Measurements from ENCODE around the gene ANGPTL5. TPM values are rescaled to one million over a fixed set of nuclear protein-coding genes. Genes with fewer than 3 reads are reported as not detected.

ANGPTL5 gene
- total RNA-seq, 1 donor from 2014 or later, result not detected

DNA sequence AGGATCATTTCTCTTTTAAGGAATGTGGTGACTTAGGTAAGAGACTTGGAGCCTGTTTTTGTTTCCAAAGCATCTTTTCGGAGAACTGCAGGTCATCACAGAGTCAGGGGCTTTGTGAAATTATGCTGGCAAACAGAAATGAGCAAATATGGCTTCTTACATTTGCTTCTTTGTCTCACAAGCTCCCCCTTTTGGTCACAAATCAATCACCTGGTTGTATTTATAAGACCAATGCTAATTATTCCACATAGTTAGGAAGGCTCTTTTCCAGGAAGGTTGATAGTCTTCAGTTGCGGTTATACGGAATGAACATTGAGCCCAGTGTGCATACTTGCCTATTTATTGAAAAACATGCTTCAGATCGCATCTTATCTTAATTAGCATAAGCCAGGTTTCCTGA is 36.1 kb downstream of the ANGPTL5 start:
- Mint-ChIP-seq H3K27me3 (ENCODE audit: unreplicated experiment) (no peaks in the 10 kb centered on the region), H3K27ac (ENCODE audit: unreplicated experiment) (no peak overlapping the region), H3K36me3 (ENCODE audit: unreplicated experiment) (no peaks in the 10 kb centered on the region), H3K9me3 (ENCODE audit: unreplicated experiment) (peaks cover 2% of the 10 kb centered on the region), H3K4me1 (ENCODE audit: low read depth, unreplicated experiment) (no peaks in the 10 kb centered on the region), H3K4me3 (ENCODE audit: unreplicated experiment) (no peak overlapping the region)
- TF ChIP-seq, protein P1, sequence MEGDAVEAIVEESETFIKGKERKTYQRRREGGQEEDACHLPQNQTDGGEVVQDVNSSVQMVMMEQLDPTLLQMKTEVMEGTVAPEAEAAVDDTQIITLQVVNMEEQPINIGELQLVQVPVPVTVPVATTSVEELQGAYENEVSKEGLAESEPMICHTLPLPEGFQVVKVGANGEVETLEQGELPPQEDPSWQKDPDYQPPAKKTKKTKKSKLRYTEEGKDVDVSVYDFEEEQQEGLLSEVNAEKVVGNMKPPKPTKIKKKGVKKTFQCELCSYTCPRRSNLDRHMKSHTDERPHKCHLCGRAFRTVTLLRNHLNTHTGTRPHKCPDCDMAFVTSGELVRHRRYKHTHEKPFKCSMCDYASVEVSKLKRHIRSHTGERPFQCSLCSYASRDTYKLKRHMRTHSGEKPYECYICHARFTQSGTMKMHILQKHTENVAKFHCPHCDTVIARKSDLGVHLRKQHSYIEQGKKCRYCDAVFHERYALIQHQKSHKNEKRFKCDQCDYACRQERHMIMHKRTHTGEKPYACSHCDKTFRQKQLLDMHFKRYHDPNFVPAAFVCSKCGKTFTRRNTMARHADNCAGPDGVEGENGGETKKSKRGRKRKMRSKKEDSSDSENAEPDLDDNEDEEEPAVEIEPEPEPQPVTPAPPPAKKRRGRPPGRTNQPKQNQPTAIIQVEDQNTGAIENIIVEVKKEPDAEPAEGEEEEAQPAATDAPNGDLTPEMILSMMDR (IDR thresholded peaks at IDR 0.05; ENCODE audit: partially characterized antibody, unreplicated experiment), result peak; percentile 48
- no peak for DNase-seq

DNA sequence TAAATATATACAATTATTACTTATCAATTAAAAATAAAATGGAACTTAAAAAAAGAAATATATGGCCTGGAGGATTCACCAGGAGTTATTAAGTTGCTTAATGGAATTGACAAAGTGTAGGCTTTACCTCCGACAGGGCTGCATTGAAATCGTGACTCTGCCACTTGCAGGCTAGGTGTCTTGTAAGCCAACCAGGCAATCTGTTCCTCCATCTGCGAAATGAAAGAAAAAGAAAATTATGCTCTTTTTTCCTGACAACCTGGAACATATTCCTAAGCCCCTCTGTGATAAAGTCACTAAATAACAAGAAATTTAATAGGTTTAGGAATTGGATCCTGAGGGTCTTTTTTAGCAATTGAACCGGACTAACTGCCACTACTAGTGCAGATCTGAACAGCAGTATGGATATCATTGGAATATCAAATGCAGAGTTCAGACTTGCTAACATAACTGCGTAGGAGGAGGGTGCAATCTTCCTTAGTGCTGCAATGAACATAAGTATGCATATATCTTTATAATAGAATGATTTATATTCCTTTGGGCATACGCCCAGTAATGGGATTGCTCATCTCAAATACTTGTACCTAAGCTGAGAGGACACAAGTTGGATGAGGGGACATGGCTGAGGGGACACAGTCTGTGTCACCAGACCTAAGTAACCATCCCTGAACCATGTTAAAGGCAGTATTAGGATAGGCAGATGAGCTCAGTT is 44.0 kb downstream of the ANGPTL5 start:
- Mint-ChIP-seq H3K4me3 (ENCODE audit: unreplicated experiment) (no peak overlapping the region), H3K4me1 (ENCODE audit: low read depth, unreplicated experiment) (no peaks in the 10 kb centered on the region), H3K27ac (ENCODE audit: unreplicated experiment) (no peak overlapping the region), H3K9me3 (ENCODE audit: unreplicated experiment) (no peaks in the 10 kb centered on the region), H3K36me3 (ENCODE audit: unreplicated experiment) (no peaks in the 10 kb centered on the region), H3K27me3 (ENCODE audit: unreplicated experiment) (no peaks in the 10 kb centered on the region)
- no peak for DNase-seq
- TF ChIP-seq, protein P1 (IDR thresholded peaks at IDR 0.05; ENCODE audit: partially characterized antibody, unreplicated experiment), result no peak

DNA sequence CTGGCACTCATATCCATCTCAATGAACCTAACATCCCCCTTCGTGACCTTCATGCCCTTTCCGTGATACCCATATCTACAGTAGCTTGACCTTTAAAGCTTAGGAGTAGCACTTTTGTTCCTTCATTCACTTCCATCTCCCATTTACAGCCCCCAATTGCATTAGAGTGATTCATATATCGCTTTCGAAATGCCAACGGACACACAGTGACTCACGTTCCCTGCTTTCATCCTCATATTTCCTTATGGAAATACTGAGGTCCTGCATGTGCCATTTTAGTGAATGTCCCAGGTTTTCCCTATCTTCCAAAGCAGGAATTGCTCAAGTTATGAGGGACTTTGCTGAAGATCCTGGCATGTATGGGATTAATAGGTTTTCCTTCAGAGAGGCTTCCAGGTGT is 45.8 kb downstream of the ANGPTL5 start:
- DNase-seq, result no peak
- TF ChIP-seq, protein P1 (IDR thresholded peaks at IDR 0.05; ENCODE audit: partially characterized antibody, unreplicated experiment), result no peak
- H3K27ac Mint-ChIP-seq (ENCODE audit: unreplicated experiment), result no peak overlapping the region
- no peak overlapping the region for H3K4me3 Mint-ChIP-seq (ENCODE audit: unreplicated experiment)
- no peaks in the 10 kb centered on the region for H3K27me3 Mint-ChIP-seq (ENCODE audit: unreplicated experiment)
- H3K36me3 Mint-ChIP-seq (ENCODE audit: unreplicated experiment), result no peaks in the 10 kb centered on the region
- H3K9me3 Mint-ChIP-seq (ENCODE audit: unreplicated experiment), result no peaks in the 10 kb centered on the region
- no peaks in the 10 kb centered on the region for H3K4me1 Mint-ChIP-seq (ENCODE audit: low read depth, unreplicated experiment)

DNA sequence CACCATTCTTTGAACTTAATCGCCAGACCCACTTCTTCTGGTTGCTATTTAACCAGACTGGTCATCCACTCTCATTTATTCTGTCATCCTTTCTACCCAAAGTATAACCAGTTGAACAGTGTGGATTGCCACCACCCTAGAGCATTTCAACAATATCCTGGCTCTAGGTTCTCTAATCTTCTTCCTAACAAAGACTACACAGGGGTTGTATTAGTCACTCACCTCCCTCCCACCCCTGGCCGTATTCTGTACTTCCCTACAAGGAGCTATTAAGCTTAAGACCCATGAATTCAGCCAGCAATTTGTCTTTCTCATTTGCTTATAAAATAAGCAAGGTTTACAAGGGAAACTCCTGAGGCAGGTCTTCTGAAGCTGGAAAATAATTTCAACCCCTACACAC is 48.4 kb downstream of the ANGPTL5 start:
- Mint-ChIP-seq H3K9me3 (ENCODE audit: unreplicated experiment) (no peaks in the 10 kb centered on the region), H3K36me3 (ENCODE audit: unreplicated experiment) (no peaks in the 10 kb centered on the region), H3K27me3 (ENCODE audit: unreplicated experiment) (peaks cover 3% of the 10 kb centered on the region), H3K4me1 (ENCODE audit: low read depth, unreplicated experiment) (no peaks in the 10 kb centered on the region), H3K27ac (ENCODE audit: unreplicated experiment) (no peak overlapping the region), H3K4me3 (ENCODE audit: unreplicated experiment) (no peak overlapping the region)
- TF ChIP-seq, protein P1 (IDR thresholded peaks at IDR 0.05; ENCODE audit: partially characterized antibody, unreplicated experiment), result no peak
- DNase-seq, result no peak

DNA sequence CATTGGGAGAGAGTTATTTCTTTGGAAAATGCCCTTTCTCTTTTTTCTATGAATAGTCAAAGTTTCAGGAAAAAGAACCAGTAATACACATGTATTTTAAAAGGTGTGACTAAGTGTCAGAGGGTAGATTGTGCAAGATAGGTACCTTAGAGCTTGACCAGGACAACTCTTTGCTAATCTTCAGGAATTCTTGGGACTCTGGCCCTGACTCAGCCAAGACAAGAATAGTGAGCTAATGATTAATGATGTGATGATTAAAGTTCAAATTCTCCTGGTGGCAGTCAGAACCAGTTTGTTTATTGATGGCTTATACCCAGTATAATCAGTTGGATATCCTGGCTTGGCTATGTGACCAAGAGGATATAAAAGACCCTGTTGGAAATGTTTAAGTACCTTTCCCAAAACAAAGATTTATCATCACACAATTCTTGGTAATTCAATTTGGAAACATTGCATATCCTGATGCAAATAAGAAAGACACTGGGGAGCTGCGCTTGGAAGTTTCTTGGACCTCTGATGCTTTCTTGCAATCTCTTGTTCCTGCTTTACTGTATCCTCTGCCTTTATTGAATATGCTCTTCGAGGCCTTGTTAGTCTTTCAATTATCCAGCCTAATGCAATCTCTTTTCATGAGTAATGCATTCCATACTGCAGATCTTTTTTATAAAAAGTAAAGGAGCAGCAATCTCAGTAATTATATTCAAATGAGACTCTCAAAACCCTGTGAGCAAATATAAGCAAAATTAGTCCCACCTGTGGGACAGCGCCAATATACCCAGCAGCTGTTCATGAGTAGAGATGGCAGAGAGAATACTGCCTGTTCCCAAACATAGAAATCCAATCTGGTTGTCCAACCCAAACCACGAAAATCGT is 49.5 kb downstream of the ANGPTL5 start:
- Mint-ChIP-seq H3K27ac (ENCODE audit: unreplicated experiment) (no peak overlapping the region), H3K27me3 (ENCODE audit: unreplicated experiment) (peaks cover 3% of the 10 kb centered on the region), H3K36me3 (ENCODE audit: unreplicated experiment) (no peaks in the 10 kb centered on the region), H3K4me3 (ENCODE audit: unreplicated experiment) (no peak overlapping the region), H3K9me3 (ENCODE audit: unreplicated experiment) (no peaks in the 10 kb centered on the region), H3K4me1 (ENCODE audit: low read depth, unreplicated experiment) (no peaks in the 10 kb centered on the region)
- TF ChIP-seq, protein P1 (IDR thresholded peaks at IDR 0.05; ENCODE audit: partially characterized antibody, unreplicated experiment), result no peak
- no peak for DNase-seq

Data from glutamatergic neuron (in vitro differentiated cells).